Adrenal gland (tissue), 12 donors: ENCODE data around the gene KCTD21. TPM values are rescaled to one million over a fixed set of nuclear protein-coding genes. Genes with fewer than 3 reads are reported as not detected.

Source experiments
- DNase-seq, 7 donors: peaks; one replicate each; pipeline ENCODE4 v3.0.0-alpha.2; 2019 to 2020
- H3K27ac ChIP-seq, 5 donors: fragments of 200-600 bp; sonication (generic) in 4 of 5; 1 replicate in 3 of 5; 2 replicates in 2 of 5; pipeline versions ENCODE4 v1.5.1 to v1.8.0; 2016 to 2020; ENCODE audit warnings: mild to moderate bottlenecking in 1 of 5
- H3K27me3 ChIP-seq: fragments of 200-600 bp; 2 replicates; pipeline ENCODE4 v1.8.0; 2021
- H3K36me3 ChIP-seq, 2 donors: fragments of 200-600 bp; replicated peaks in 1 of 2; 1 replicate in 1 of 2; 2 replicates in 1 of 2; pipeline versions ENCODE4 v1.5.1 to v1.8.0; 2018 to 2022
- H3K4me1 ChIP-seq, 2 donors: fragments of 200-600 bp; replicated peaks in 1 of 2; 1 replicate in 1 of 2; 2 replicates in 1 of 2; pipeline versions ENCODE4 v1.5.1 to v1.8.0; 2018 to 2021
- H3K4me3 ChIP-seq, 4 donors: fragments of 200-600 bp; sonication (generic) in 3 of 4; one replicate each; pipeline ENCODE4 v1.5.1; 2016 to 2018
- H3K9me3 ChIP-seq, 3 donors: fragments of 200-600 bp; sonication (generic) in 1 of 3; replicated peaks in 1 of 3; 1 replicate in 2 of 3; 2 replicates in 1 of 3; pipeline versions ENCODE4 v1.5.1 to v1.8.0; 2016 to 2021
- CTCF ChIP-seq, 6 experiments: fragments of 450-650 bp in 4 of 6; fragments of 200-600 bp in 2 of 6; sonication (generic) in 1 of 6; IDR thresholded peaks; 1 replicate in 5 of 6; 2 replicates in 1 of 6; pipeline versions ENCODE4 v1.5.1 to v1.8.0; 2016 to 2021; ENCODE audit warnings: antibody characterized with exemption in 6 of 6, mild to moderate bottlenecking in 2 of 6, moderate library complexity in 1 of 6
- POLR2A ChIP-seq, 2 donors: fragments of 450-650 bp; IDR thresholded peaks; one replicate each; pipeline ENCODE4 v1.6.1; 2017; ENCODE audit warnings: antibody characterized with exemption in 2 of 2, mild to moderate bottlenecking in 2 of 2, moderate library complexity in 1 of 2
- WGBS, 4 donors: extraction: QIAGEN DNeasy Blood & Tissue Kit in 2 of 4; methylation state at CpG; one replicate each; pipeline versions ENCODE4 v1.1.5 to v1.1.7; 2013 to 2017; 5-methylcytosine and 5-hydroxymethylcytosine counted together
- intact Hi-C, 2 donors: fragments of 100-400 bp; cut with DNase I; formaldehyde crosslinking; loops; one replicate each; pipeline versions ENCODE4 v1.14.1 to v1.15.0; 2022 to 2023
- polyA plus RNA-seq, 3 donors: library from polyadenylated mRNA; stranded (reverse); fragments of 200-250 nt in 2 of 3; fragments of 350-450 nt in 1 of 3; fragmentation: Illumina TruSeq in 1 of 3; extraction: RNeasy Lipid Tissue Mini Kit (QIAGEN cat#74804) in 1 of 3; gene quantifications; one replicate each; pipeline ENCODE4 v1.2.3, GENCODE V29; 2013 to 2014
- total RNA-seq, 9 donors: library from RNA; depleted of rRNA in 4 of 9; stranded (reverse); fragments of >200 nt in 4 of 9; fragments of 120-200 nt in 1 of 9; fragmentation: NEBNext Ultra II Directional in 1 of 9; extraction: Animal tissue kit (Norgen Biotek cat#: 25700) in 1 of 9; gene quantifications; one replicate each; pipeline versions ENCODE4 v1.1.0 to v1.2.4, GENCODE V29; 2013 to 2023
- donor health status: healthy with polysubstance abuse.
- donor health status: Bipolar disorder and iron deficiency.
- donor health status: DM: yes; HTN: yes; CAD: no.
- donor health status: DM: no; HTN: no; CAD: no.
- donor health status: DM: no; HTN: no; CAD: no.
- donor health status: DM: yes; HTN: yes; CAD: no.

KCTD21 gene
- total and polyA plus RNA-seq, 12 donors = 9.3 to 54.0 (median 26.4) TPM

GRCh38 chr11:78145511-78146025, 42.9 kb downstream of the KCTD21 start:
- WGBS, 4 donors = 45 to 63% (median 50%) methylated on average over 1 of the region's 1 CpG
- H3K4me3 ChIP-seq = no peak overlapping the region
- H3K4me1 ChIP-seq = peaks cover 0 to 23% of the 10 kb centered on the region in 2 donors
- H3K36me3 ChIP-seq = peaks cover 0 to 5% of the 10 kb centered on the region in 2 donors
- peak in 2 of 7 donors; percentile 8 to 46 for DNase-seq
- H3K27ac ChIP-seq = peak overlapping the region in 2 of 5 donors; percentile 12 to 13
- intact Hi-C loops = no loop called here
- H3K27me3 ChIP-seq = no peaks in the 10 kb centered on the region
- H3K9me3 ChIP-seq = no peaks in the 10 kb centered on the region
- TF ChIP-seq POLR2A (IDR thresholded peaks at IDR 0.05) = no peak
- TF ChIP-seq CTCF (IDR thresholded peaks at IDR 0.05) = no peak

GRCh38 chr11:78140392-78141077, 47.9 kb downstream of the KCTD21 start:
- intact Hi-C loops = no loop called here
- Histone ChIP-seq H3K9me3 (no peaks in the 10 kb centered on the region), H3K36me3 (peaks cover 0 to 5% of the 10 kb centered on the region in 2 donors), H3K27ac (peak overlapping the region in 1 of 5 donors; percentile 17), H3K4me3 (peak overlapping the region in 2 of 4 donors; percentile 70 to 80), H3K4me1 (peaks cover 11 to 26% of the 10 kb centered on the region in 2 donors), H3K27me3 (no peaks in the 10 kb centered on the region)
- 61 to 79% (median 72%) methylated on average over 17 of the region's 17 CpGs for WGBS, 4 donors
- TF ChIP-seq CTCF (IDR thresholded peaks at IDR 0.05) = no peak
- TF ChIP-seq POLR2A (IDR thresholded peaks at IDR 0.05) = no peak
- DNase-seq = peak in 1 of 7 donors; percentile 21

GRCh38 chr11:78139422-78140391, 48.7 kb downstream of the KCTD21 start, which contains the start of gene ALG8:
Gene ALG8 (minus strand): TSS chr11:78139626. CDS start chr11:78139588, 38 bp downstream.
- TF ChIP-seq POLR2A (IDR thresholded peaks at IDR 0.05) = peak; percentile 59 to 84
- TF ChIP-seq CTCF (IDR thresholded peaks at IDR 0.05) = no peak
- Histone ChIP-seq H3K27ac (peak within 1 kb of the TSS in 4 of 5 donors; percentile 38 to 81 (median 60)), H3K9me3 (no peaks in the 10 kb centered on the region), H3K4me3 (peak within 1 kb of the TSS; percentile 31 to 80 (median 64)), H3K36me3 (peaks cover 0 to 5% of the 10 kb centered on the region in 2 donors), H3K4me1 (peaks cover 11 to 23% of the 10 kb centered on the region in 2 donors), H3K27me3 (no peaks in the 10 kb centered on the region)
- intact Hi-C loops = no loop called here
- peak; percentile 95 to 98 (median 97) for DNase-seq
- WGBS, 4 donors = 1 to 5% (median 3%) methylated on average over 26 to 52 of the region's 52 CpGs
